Gastroesophageal sphincter (tissue), 4 donors: ENCODE measurements around the gene CCDC188. TPM values are rescaled to one million over a fixed set of nuclear protein-coding genes. Genes with fewer than 3 reads are reported as not detected.

Source experiments
- ATAC-seq: fragments of 150-250 bp; one replicate; pipeline ENCODE4 v1.9.1; 2016; ENCODE audit warnings: mild to moderate bottlenecking, moderate library complexity
- H3K27ac ChIP-seq, 4 donors: fragments of 200-600 bp; sonication (generic) in 3 of 4; 1 replicate in 3 of 4; 2 replicates in 1 of 4; pipeline ENCODE4 v1.5.1; 2016 to 2019
- H3K27me3 ChIP-seq: fragments of 200-600 bp; sonication (generic); one replicate; pipeline ENCODE4 v1.5.1; 2019
- H3K36me3 ChIP-seq, 2 donors: fragments of 200-600 bp; sonication (generic); one replicate each; pipeline ENCODE4 v1.5.1; 2019; ENCODE audit warnings: control low read depth in 1 of 2
- H3K4me1 ChIP-seq, 3 donors: fragments of 200-600 bp; sonication (generic); 1 replicate in 2 of 3; 2 replicates in 1 of 3; pipeline ENCODE4 v1.5.1; 2016 to 2019; ENCODE audit warnings: control low read depth in 2 of 3
- H3K4me3 ChIP-seq, 2 donors: fragments of 200-600 bp; sonication (generic); one replicate each; pipeline ENCODE4 v1.5.1; 2019; ENCODE audit warnings: mild to moderate bottlenecking in 1 of 2, moderate library complexity in 1 of 2
- H3K9me3 ChIP-seq, 3 donors: fragments of 200-600 bp; sonication (generic); one replicate each; pipeline ENCODE4 v1.5.1; 2017 to 2019; ENCODE audit warnings: control low read depth in 2 of 3
- EP300 ChIP-seq: sonication (generic); formaldehyde crosslinking; IDR thresholded peaks from one replicate; pipeline ENCODE4 v1.6.1; 2017; ENCODE audit warnings: antibody characterized with exemption, mild to moderate bottlenecking
- POLR2A ChIP-seq, 2 donors: fragments of 450-650 bp; IDR thresholded peaks; one replicate each; pipeline ENCODE4 v1.6.1; 2017; ENCODE audit warnings: antibody characterized with exemption in 2 of 2, mild to moderate bottlenecking in 2 of 2, moderate library complexity in 1 of 2
- POLR2AphosphoS5 ChIP-seq: sonication (generic); formaldehyde crosslinking; IDR thresholded peaks from one replicate; pipeline ENCODE4 v1.6.1; 2017; ENCODE audit warnings: antibody characterized with exemption
- WGBS, 2 donors: methylation state at CpG; one replicate each; pipeline ENCODE4 v1.1.5; 2018; ENCODE audit warnings: low coverage in 1 of 2; 5-methylcytosine and 5-hydroxymethylcytosine counted together
- total RNA-seq, 4 donors: library from RNA; depleted of rRNA; stranded (reverse); fragments of >200 nt; gene quantifications; one replicate each; pipeline ENCODE4 v1.1.0, GENCODE V29; 2016
- TF ChIP-seq, protein P1 (sequence below), 4 experiments: fragments of 200-600 bp in 2 of 4; fragments of 450-650 bp in 2 of 4; sonication (generic) in 1 of 4; IDR thresholded peaks; one replicate each; pipeline ENCODE4 v1.5.1; 2017 to 2019; ENCODE audit warnings: antibody characterized with exemption in 4 of 4, mild to moderate bottlenecking in 2 of 4, moderate library complexity in 2 of 4

Gene CCDC188
- total RNA-seq, 4 donors from 2014 or later, result not detected

DNA sequence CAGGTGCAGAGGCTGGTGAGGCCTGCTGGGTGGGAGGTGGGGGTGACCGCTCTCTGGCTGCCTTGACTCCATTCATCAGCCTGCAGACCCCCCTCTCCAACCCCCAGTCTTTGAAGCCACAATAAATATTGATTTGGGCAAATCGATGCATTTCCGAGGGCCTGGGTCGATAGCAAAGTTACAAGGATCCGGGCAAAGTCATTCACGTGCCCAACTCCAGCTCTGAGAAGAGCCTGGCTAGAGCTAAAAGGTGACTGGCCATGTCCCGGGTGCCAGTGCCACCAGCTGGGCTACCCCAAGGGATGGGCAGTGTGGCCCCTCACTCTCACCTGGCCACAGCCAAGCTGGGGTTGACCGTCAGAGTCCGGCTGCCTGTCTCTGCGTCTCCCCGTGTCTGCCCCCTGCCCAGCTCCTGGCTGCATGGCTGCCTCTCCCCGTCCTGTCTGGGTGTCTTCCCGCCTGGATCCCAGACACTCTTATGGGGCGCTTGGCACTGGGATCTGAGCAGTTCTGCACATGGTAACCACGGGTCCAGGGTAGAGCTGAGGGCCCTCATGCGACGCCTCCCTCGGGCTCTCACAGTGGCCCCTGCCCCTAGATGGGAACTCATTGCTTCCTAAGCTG is 46.7 kb upstream of the CCDC188 start:
- no peaks in the 10 kb centered on the region for H3K36me3 ChIP-seq
- TF ChIP-seq, protein P1, sequence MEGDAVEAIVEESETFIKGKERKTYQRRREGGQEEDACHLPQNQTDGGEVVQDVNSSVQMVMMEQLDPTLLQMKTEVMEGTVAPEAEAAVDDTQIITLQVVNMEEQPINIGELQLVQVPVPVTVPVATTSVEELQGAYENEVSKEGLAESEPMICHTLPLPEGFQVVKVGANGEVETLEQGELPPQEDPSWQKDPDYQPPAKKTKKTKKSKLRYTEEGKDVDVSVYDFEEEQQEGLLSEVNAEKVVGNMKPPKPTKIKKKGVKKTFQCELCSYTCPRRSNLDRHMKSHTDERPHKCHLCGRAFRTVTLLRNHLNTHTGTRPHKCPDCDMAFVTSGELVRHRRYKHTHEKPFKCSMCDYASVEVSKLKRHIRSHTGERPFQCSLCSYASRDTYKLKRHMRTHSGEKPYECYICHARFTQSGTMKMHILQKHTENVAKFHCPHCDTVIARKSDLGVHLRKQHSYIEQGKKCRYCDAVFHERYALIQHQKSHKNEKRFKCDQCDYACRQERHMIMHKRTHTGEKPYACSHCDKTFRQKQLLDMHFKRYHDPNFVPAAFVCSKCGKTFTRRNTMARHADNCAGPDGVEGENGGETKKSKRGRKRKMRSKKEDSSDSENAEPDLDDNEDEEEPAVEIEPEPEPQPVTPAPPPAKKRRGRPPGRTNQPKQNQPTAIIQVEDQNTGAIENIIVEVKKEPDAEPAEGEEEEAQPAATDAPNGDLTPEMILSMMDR (IDR thresholded peaks at IDR 0.05), result no peak
- TF ChIP-seq POLR2AphosphoS5 (no peak), POLR2A (IDR thresholded peaks at IDR 0.05) (no peak), EP300 (no peak)

DNA sequence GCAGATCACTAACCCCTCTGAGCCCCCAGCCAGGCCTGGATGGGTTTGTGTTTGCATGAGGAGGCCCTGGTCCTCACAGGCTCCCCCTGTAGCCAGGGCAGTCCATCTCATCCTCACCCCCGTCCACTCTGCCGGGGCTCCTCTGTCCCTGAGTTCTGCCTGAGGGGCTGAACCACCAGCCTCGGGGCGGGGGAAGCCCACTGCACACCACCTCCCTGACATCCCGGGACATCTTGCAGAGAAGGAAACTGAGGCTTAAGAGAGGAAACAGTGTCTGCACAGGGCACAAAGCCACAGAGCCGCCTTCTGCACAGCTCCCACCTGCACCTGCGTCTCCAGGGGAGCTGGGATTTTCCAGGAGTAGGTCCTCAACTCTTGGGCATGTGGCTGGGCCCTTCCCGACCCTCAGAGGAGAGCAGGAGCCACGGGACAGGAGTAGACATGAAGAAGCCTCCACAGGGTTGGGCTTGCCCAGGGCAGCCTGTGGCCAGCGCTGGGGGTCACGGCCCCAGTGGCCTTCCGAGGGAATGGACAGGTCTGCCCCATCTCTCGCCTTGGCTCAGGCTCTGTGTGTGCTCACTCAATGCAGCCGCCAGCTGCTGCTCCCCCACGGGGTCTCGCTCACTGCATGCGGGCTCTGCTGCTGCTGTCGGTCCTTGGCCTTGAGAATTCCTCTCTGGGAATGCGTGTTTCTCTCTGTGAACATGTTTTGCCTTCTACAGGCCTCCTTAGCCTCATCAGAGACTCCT is 45.4 kb upstream of the CCDC188 start:
- H3K4me1 ChIP-seq, result no peaks in the 10 kb centered on the region
- no peak overlapping the region for H3K4me3 ChIP-seq
- TF ChIP-seq, protein P1 (IDR thresholded peaks at IDR 0.05), result no peak
- H3K27ac ChIP-seq, result no peak overlapping the region
- H3K27me3 ChIP-seq, result no peaks in the 10 kb centered on the region
- H3K9me3 ChIP-seq, result no peaks in the 10 kb centered on the region
- ATAC-seq, result no peak
- H3K36me3 ChIP-seq, result no peaks in the 10 kb centered on the region
- WGBS, 2 donors, result 21% methylated on average over 2 of the region's 19 CpGs; no CpG with 5 or more reads in 1 of the 2 donors

More for the DNA sequence above, 46.7 kb upstream of the CCDC188 start:
- no peak overlapping the region for H3K4me3 ChIP-seq
- H3K27ac ChIP-seq, result no peak overlapping the region
- no peak for ATAC-seq
- H3K4me1 ChIP-seq, result peaks cover 0 to 1% (median 0%) of the 10 kb centered on the region in 3 donors
- 90 to 94% methylated on average over 7 to 16 of the region's 18 CpGs for WGBS, 2 donors
- peaks cover 3% of the 10 kb centered on the region for H3K27me3 ChIP-seq
- no peaks in the 10 kb centered on the region for H3K9me3 ChIP-seq

DNA sequence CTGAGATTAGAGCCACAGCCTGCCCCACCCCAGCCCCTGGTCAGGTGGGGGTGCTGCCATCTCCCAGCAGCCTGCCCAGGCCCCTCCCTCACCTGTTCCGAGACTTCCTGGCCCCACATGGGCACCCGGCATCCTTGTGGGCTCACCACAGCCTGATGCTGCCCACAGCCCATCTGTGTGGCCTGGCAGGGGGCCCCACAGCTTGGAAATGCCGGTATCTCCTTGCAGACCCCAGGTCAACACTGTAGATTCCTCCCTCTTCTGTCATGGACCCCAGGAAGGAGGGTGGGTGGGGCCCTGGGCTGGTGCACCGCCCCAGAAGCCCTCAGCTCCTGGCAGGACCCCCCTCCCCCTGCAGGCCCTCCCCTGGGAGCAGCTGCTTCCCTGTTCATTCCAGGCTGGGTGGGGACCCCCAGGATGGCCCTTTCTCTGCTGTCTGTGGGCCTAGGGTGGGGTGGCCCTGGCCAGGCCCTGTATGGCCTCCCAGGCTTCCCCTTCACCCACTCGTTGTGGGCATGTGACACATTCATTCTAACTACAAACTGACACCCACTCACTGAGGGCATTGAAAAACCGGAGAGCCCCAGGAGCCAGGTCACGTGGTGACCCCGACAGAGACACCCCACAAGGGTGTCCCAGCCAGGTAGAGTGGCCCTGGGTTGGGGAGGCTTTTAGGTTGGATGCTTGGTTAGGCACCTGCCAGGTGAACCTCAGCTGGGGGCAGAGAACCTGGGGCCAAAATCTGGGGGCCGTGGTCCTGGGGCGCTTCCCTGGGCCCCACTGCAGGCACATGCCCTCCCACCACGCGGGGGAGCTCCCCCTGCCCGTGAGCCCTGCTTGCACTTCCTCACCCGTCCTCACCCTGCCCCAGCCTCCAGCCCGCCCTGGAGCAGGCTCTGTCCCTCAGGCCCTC is 44.1 kb upstream of the CCDC188 start:
- Histone ChIP-seq H3K27ac (no peak overlapping the region), H3K9me3 (no peaks in the 10 kb centered on the region), H3K4me1 (no peaks in the 10 kb centered on the region), H3K27me3 (no peaks in the 10 kb centered on the region), H3K36me3 (no peaks in the 10 kb centered on the region), H3K4me3 (no peak overlapping the region)
- 73 to 77% methylated on average over 3 to 5 of the region's 15 CpGs for WGBS, 2 donors
- no peak for TF ChIP-seq EP300
- TF ChIP-seq, protein P1 (IDR thresholded peaks at IDR 0.05), result no peak
- TF ChIP-seq POLR2A (IDR thresholded peaks at IDR 0.05), result no peak
- TF ChIP-seq POLR2AphosphoS5, result no peak
- no peak for ATAC-seq

DNA sequence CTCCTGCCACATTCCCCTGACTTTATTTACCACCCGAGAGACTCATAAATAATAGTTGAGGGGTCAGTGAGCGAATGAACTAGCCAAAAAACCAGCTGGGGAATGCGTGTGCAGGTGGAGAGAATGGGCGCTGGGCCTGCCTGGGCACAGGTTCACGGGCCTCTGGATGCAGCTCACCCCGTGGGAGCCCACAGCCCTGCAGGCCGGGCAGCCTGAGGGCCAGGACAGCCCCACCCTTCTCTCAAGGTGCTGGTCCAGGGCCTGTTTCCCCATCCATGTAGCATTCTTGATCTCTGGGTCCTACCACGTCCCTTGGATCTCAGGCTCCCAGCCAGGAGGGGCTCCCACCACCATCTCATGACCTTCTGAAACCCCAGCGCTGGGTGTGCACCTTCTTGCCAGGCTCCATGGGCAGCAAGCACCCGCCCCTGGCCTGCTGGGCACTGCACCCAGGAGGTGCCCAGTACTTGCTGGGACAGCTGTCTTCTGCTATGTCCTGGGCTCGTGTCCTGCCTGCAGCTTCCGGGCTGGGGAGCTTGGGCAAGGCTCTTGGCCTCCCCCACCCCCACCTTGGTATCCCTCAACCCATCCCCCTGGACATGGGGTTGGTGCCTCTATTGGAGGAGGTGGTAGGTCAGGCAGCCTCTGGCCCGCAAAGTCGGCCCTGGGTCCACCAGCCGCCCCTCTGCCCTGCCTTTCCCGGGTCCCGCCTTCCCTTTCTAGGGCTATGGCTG is 43.1 kb upstream of the CCDC188 start:
- H3K27ac ChIP-seq, result no peak overlapping the region
- WGBS, 2 donors, result 71% methylated on average over 4 of the region's 17 CpGs; no CpG with 5 or more reads in 1 of the 2 donors
- no peaks in the 10 kb centered on the region for H3K4me1 ChIP-seq
- H3K27me3 ChIP-seq, result no peaks in the 10 kb centered on the region
- ATAC-seq, result no peak
- H3K4me3 ChIP-seq, result no peak overlapping the region
- TF ChIP-seq EP300 (no peak), POLR2AphosphoS5 (no peak), POLR2A (IDR thresholded peaks at IDR 0.05) (no peak)
- H3K36me3 ChIP-seq, result no peaks in the 10 kb centered on the region
- no peaks in the 10 kb centered on the region for H3K9me3 ChIP-seq
